Prostate gland (tissue), 2 donors: ENCODE data around the gene ANKS1B. TPM values are rescaled to one million over a fixed set of nuclear protein-coding genes. Genes with fewer than 3 reads are reported as not detected.

Experiments
- DNase-seq: peaks from one replicate; pipeline ENCODE4 v3.0.0-alpha.2; 2019; ENCODE audit warnings: low spot score
- H3K27ac ChIP-seq, 2 donors: fragments of 200-600 bp; sonication (generic); 2 replicates each; pipeline ENCODE4 v1.5.1; 2017 to 2019
- H3K27me3 ChIP-seq: fragments of 200-600 bp; sonication (generic); replicated peaks from 2 replicates; pipeline ENCODE4 v1.5.1; 2019; ENCODE audit not compliant: insufficient read depth
- H3K36me3 ChIP-seq, 2 donors: fragments of 200-600 bp; sonication (generic); 1 replicate in 1 of 2; 2 replicates in 1 of 2; pipeline versions ENCODE4 v1.5.1 to v1.8.1; 2017 to 2019
- H3K4me1 ChIP-seq: fragments of 200-600 bp; sonication (generic); replicated peaks from 2 replicates; pipeline ENCODE4 v1.5.1; 2019
- H3K4me3 ChIP-seq, 2 donors: fragments of 200-600 bp; sonication (generic); 2 replicates each; pipeline ENCODE4 v1.5.1; 2017 to 2019
- H3K9me3 ChIP-seq: fragments of 200-600 bp; sonication (generic); 2 replicates; pipeline ENCODE4 v1.5.1; 2017
- POLR2A ChIP-seq: fragments of 450-650 bp; IDR thresholded peaks from one replicate; pipeline ENCODE4 v1.6.1; 2016; ENCODE audit warnings: antibody characterized with exemption, mild to moderate bottlenecking
- POLR2AphosphoS5 ChIP-seq: sonication (generic); formaldehyde crosslinking; IDR thresholded peaks from one replicate; pipeline ENCODE4 v1.6.1; 2017; ENCODE audit warnings: antibody characterized with exemption
- WGBS: methylation state at CpG from one replicate; pipeline ENCODE4 v1.1.5; 2018; 5-methylcytosine and 5-hydroxymethylcytosine counted together
- intact Hi-C: fragments of 100-400 bp; cut with DNase I; formaldehyde crosslinking; loops from one replicate; pipeline ENCODE4 v1.14.2; 2022
- total RNA-seq, 2 donors: library from RNA; depleted of rRNA; stranded (reverse); fragments of >200 nt; gene quantifications; one replicate each; pipeline ENCODE4 v1.1.0, GENCODE V29; 2016
- TF ChIP-seq, protein P1 (sequence below), 4 experiments: fragments of 200-600 bp in 2 of 4; fragments of 450-650 bp in 2 of 4; sonication (generic) in 2 of 4; IDR thresholded peaks; 1 replicate in 3 of 4; 2 replicates in 1 of 4; pipeline ENCODE4 v1.5.1; 2016 to 2019; ENCODE audit warnings: antibody characterized with exemption in 4 of 4, mild to moderate bottlenecking in 2 of 4, moderate library complexity in 2 of 4

Gene ANKS1B
- total RNA-seq, 2 donors from 2014 or later: 13.0 to 17.4 TPM

DNA sequence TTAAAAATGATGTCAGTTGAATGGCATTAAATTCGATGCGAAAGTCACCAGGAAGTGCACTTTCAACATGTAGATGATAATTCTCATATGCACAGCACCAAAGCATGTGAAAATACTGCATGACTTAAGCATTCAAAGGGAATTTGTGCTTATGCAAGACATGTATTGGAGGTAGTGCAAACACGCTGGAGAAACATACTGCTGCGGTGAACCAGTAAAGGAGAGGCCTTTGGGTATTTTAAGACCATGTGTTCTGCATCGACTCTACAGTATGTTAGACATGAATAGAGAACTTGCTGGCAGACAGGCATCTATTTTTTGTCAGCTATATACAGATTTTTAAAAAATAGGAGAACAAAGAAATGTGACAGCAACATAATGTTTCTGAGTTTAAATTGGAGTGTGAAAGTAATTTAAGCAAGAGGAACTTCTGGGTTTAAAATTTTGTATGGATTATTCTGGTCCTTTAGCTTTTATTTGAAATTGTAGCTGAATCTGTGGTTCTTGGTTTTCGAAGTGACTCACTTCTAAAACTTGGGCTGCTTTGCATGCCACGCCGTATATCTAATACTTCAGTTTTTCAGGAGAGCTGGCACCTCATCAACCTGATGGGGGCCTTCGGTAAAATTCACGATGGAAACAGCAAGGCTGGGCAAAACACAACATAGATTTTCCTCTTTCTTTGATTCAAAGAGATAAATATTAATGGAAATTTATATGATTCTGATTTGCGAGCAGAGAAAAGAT is 930.9 kb downstream of the ANKS1B start:
- Histone ChIP-seq H3K4me1 (no peaks in the 10 kb centered on the region), H3K27ac (no peak overlapping the region), H3K27me3 (no peaks in the 10 kb centered on the region), H3K36me3 (no peaks in the 10 kb centered on the region), H3K4me3 (no peak overlapping the region), H3K9me3 (no peaks in the 10 kb centered on the region)
- TF ChIP-seq, protein P1, sequence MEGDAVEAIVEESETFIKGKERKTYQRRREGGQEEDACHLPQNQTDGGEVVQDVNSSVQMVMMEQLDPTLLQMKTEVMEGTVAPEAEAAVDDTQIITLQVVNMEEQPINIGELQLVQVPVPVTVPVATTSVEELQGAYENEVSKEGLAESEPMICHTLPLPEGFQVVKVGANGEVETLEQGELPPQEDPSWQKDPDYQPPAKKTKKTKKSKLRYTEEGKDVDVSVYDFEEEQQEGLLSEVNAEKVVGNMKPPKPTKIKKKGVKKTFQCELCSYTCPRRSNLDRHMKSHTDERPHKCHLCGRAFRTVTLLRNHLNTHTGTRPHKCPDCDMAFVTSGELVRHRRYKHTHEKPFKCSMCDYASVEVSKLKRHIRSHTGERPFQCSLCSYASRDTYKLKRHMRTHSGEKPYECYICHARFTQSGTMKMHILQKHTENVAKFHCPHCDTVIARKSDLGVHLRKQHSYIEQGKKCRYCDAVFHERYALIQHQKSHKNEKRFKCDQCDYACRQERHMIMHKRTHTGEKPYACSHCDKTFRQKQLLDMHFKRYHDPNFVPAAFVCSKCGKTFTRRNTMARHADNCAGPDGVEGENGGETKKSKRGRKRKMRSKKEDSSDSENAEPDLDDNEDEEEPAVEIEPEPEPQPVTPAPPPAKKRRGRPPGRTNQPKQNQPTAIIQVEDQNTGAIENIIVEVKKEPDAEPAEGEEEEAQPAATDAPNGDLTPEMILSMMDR (IDR thresholded peaks at IDR 0.05): no peak
- TF ChIP-seq POLR2AphosphoS5: no peak
- TF ChIP-seq POLR2A: no peak
- WGBS: 88% methylated on average over 11 of the region's 11 CpGs
- DNase-seq: no peak
- intact Hi-C loops: no loop called here

DNA sequence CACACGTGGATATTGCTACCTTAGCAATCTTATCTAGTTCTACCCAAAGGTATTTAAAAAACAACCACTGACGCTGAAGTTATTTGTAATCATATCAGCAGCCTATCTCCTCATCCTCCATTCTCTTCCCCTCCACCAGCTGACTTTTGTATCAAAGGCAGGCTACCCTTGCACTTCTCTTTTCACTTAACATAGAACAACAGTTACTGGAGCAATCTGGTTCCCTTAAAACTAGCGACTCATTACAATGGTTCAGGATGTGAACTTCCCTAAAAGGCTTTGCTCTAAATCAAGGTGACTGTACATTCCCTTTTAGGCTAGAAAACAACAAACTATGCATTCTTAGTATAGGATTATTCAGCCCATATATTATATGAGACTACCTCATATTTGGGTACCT is 935.0 kb downstream of the ANKS1B start:
- Histone ChIP-seq H3K27ac (no peak overlapping the region), H3K9me3 (no peaks in the 10 kb centered on the region), H3K36me3 (no peaks in the 10 kb centered on the region), H3K27me3 (no peaks in the 10 kb centered on the region), H3K4me1 (no peaks in the 10 kb centered on the region), H3K4me3 (no peak overlapping the region)
- intact Hi-C loops: no loop called here
- TF ChIP-seq POLR2AphosphoS5: no peak
- TF ChIP-seq, protein P1 (IDR thresholded peaks at IDR 0.05): no peak
- TF ChIP-seq POLR2A: no peak
- 81% methylated on average over 3 of the region's 3 CpGs for WGBS
- no peak for DNase-seq

DNA sequence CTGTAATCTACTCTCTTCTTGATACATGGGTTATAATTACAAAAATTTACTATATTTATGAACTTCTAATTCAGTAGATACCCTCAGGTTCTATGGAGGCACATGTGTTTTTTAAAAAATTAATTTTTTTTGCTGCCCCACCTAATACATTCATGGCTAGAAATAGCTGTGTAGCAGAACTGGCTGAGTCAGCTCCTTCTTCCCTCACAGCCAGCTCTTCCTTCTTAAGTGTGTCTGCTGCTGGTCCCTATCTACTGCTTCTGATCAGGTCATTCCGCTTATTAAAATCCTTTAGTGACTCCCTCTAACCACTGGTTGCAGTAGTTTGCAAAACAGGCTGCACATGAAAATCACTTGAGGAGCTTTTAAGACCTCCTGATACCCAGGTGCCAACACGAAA is 939.6 kb downstream of the ANKS1B start:
- no peak overlapping the region for H3K4me3 ChIP-seq
- no peak overlapping the region for H3K27ac ChIP-seq
- TF ChIP-seq, protein P1 (IDR thresholded peaks at IDR 0.05): no peak
- TF ChIP-seq POLR2AphosphoS5: no peak
- no peak for TF ChIP-seq POLR2A
- H3K27me3 ChIP-seq: no peaks in the 10 kb centered on the region
- H3K9me3 ChIP-seq: no peaks in the 10 kb centered on the region
- WGBS: 82% methylated on average over 2 of the region's 2 CpGs
- no peaks in the 10 kb centered on the region for H3K36me3 ChIP-seq
- DNase-seq: no peak
- H3K4me1 ChIP-seq: no peaks in the 10 kb centered on the region
- intact Hi-C loops: loop anchor here (2.0 kb wide), 1 partner anchor 722 kb away; no protein-coding TSS in a partner anchor

DNA sequence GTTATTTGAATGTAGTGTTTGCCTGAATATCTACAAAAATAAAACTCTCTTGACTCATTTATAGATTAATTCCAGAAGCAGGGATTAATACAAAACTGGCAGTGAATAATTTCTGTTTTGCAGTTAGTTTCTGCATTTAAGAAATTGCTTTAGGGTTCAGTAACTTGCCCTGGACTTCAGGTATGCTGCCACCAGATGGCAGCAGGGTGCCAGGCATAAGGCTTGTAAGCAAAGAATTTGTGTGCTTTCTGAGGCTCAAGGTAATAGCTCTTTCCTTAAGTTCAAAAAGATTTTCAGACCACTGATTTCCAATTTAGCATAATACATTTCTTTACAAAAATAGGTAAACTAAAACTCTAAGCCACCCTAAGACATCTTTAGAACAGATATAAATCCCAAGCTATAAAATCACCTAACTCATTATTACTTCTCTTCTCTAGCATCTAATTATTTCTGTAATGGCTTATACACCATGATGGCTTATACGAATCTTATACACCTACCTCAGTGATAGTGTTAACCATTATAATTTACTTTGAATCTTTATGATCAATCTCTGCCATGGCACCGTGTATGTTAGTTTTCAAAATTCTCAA is 941.3 kb downstream of the ANKS1B start:
- Histone ChIP-seq H3K27ac (no peak overlapping the region), H3K36me3 (no peaks in the 10 kb centered on the region), H3K9me3 (no peaks in the 10 kb centered on the region), H3K4me3 (no peak overlapping the region), H3K4me1 (no peaks in the 10 kb centered on the region), H3K27me3 (no peaks in the 10 kb centered on the region)
- intact Hi-C loops: loop anchor here (5.0 kb wide), 1 partner anchor 614 kb away; no protein-coding TSS in a partner anchor
- WGBS: 58% methylated on average over 2 of the region's 2 CpGs
- TF ChIP-seq, protein P1 (IDR thresholded peaks at IDR 0.05): peak; percentile 50 to 75 (median 69)
- TF ChIP-seq POLR2A (no peak), POLR2AphosphoS5 (no peak)
- peak; percentile 20 for DNase-seq
